ENCODE data around the gene RAB7B.

The RAB7B gene

GRCh38 chr1:205972491-205973168 lies 30.6 kb downstream of the RAB7B start:
- no peak for DNase-seq

DNA sequence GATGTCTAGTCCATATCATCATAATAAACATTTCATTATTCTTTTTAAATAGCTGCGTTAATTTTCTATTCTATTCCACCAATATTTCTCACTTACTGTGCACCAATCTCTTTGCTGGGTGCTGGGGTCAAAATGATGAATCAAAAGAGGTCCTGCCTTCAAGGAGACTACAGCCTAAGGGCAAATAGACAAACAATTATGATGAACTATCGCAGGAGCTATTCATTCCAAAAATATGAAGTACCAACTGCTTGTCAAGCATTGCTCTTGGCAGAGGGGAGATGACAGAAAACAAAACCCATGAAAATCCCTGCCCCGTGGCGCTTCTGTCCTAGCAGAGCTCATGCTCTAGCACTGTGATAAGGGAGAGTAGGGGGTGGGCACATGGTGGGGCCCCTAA lies 31.1 kb downstream of the RAB7B start:
- DNase-seq: no peak

DNA sequence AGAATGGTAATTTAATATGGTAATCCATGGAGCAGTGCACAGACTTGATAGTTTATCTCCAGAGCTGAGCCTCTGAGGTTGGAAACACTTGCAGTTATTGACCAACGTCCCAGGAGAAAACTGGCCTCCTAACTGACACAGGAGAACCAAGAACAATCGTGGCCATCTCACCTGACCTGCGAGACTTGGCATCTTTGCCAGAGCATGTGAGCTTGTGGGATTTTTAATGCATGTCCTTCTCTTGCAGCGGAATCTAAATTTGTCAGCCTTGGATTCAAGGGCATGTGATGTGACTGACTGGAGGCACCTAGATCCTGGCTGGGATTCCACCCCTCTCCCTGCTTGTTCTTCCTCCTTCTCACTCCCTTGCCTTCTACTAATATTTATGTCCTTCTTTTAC lies 32.1 kb downstream of the RAB7B start:
- no peak for DNase-seq

- DNase-seq: no peak
Measured at GRCh38 chr1:205970486-205970885, 32.7 kb downstream of the RAB7B start.

GRCh38 chr1:205969229-205969628 lies 34.0 kb downstream of the RAB7B start:
- no peak for DNase-seq

DNA sequence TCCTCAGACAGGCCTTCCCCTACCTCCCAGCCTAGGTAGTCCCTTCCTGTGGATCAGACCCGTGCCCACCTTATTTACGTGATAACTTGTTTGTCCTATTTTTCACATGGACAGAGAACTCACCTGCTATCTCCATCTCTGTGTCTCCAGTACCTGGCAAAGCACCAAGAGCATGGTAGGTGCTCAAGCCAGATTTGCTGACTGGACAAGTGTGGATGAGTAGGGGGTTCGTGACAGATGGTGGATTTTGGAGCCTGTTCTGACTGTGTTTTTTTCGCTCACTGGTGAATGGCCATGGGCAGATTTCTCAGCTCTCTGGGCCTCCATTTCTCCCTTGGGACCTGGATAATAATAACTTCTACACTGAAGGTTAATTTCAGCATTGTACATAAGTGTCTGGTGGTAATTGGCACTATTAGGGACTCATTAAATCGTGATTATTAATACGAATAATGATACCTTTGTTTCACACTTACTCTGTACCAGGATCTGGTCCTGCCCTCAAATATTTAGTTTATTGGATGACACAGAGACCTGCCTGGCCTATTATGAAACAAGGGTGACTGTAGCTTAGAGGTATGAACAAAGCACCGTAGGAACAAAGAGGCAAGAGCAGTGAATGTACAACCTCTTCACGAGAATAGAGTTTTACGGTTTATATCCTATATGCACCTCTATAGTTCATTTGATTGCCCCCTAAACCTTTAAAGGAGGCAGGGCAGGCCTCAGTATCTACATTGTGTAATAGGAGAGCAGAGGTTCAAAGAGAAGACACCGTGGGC lies 35.5 kb downstream of the RAB7B start:
- DNase-seq: no peak

- DNase-seq: no peak
Measured at GRCh38 chr1:205965036-205965884, 37.9 kb downstream of the RAB7B start.

- DNase-seq: no peak
Measured at GRCh38 chr1:205963352-205964155, 39.6 kb downstream of the RAB7B start.

- DNase-seq: no peak
Measured at GRCh38 chr1:205962821-205963221, 40.4 kb downstream of the RAB7B start.

GRCh38 chr1:205961991-205962820 lies 41.0 kb downstream of the RAB7B start:
- no peak for DNase-seq

GRCh38 chr1:205961405-205961804 lies 41.8 kb downstream of the RAB7B start:
- DNase-seq: no peak

DNA sequence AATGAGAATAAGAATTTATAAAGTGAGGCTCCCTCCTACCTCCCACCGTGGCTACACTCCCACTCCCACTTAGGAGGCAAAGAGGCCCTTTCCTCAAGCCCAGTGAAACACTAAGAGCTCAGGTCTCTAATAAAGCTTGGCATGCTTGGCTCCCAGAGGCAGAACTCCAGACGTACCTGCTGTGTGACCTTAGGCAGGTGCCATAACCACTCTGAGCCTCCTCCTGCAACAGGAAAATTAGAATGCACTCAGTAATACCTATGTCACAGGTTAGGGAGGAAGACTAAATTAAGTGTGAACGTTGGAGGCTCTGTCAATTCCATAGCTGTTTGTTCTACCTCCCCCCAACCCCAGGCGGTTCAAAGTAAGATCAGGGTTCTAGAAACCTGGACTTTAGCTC lies 43.4 kb downstream of the RAB7B start:
- DNase-seq: no peak

GRCh38 chr1:205955499-205955898 lies 47.7 kb downstream of the RAB7B start:
- no peak for DNase-seq

DNA sequence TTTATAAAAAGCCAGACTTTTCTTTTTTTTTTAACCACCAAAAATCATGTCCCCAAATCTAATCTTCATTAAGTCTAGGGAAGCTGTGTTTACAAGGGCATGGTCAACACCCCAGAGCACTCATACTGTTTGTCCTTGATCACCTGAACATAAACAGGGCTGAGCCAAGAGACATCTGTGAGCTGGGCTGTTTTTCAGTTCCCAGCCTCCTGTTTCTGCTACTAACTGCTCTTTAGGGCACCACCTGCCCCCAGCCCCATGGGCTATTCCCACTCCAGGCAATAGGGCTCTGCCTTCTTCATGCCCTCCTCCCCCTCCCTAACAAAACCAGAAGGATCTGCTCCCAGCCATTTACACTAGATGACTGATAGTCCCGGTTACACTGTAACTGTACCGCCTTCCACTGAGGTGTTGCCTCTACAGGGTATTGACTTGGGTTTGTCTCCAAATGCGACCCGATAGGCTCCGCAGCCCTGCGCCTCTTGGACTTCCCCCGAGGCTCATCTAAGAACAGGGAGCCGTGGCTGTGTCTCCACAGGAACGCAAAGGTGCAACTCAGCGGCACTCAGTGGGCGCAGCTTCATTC lies 48.3 kb downstream of the RAB7B start:
- DNase-seq: no peak

GRCh38 chr1:205951746-205952145 lies 51.4 kb downstream of the RAB7B start:
- DNase-seq: no peak

- no peak for DNase-seq
Measured at GRCh38 chr1:205950826-205951549, 52.2 kb downstream of the RAB7B start.

- peak; percentile 43 for DNase-seq
Measured at GRCh38 chr1:205950280-205950679, 52.9 kb downstream of the RAB7B start.

DNA sequence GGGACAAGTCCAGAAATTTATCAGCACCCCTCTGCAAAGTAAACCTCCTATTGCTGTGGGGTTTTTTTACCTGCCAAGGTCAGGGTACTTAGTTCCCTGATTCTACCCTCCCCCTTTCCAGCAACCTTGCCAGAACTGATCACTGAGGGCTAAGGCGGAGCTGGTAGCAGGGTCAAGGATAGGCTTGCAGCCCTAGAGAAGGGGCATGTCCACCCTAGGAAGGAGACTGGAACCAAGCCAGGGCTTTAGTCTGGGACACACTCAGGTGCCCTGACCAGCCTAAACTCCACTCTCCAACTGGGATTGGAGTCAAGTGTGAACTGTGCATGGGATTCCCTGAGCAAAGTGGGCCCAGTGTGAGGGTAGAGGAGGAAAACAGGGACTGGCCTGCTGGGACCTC lies 53.4 kb downstream of the RAB7B start:
- DNase-seq: no peak

DNA sequence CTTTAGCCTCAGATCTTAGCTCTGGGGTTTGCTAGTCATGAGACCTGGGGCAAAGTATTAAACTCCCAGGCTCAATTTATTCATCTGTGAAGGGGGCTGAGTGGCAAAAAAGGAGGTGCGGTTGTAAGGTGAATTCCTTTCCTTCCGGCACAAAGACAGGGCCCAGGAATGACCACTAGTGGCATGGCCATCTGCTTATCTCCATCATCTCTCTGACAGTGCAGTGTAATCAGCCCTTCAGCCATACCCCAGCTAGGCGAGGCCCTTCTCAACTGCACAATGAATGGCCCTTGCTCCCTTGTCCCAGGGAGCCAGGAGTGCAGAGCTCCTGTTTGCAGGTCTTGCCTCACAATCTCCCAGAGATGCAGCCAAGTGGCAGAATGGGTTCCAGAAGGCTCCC lies 54.3 kb downstream of the RAB7B start:
- no peak for DNase-seq

- DNase-seq: no peak
Measured at GRCh38 chr1:205948039-205948438, 55.2 kb downstream of the RAB7B start.

GRCh38 chr1:205947024-205947423 lies 56.2 kb downstream of the RAB7B start:
- DNase-seq: no peak
